Measurements from ENCODE around the gene UFSP2. TPM values are rescaled to one million over a fixed set of nuclear protein-coding genes. Genes with fewer than 3 reads are reported as not detected.

UFSP2 gene, protein sequence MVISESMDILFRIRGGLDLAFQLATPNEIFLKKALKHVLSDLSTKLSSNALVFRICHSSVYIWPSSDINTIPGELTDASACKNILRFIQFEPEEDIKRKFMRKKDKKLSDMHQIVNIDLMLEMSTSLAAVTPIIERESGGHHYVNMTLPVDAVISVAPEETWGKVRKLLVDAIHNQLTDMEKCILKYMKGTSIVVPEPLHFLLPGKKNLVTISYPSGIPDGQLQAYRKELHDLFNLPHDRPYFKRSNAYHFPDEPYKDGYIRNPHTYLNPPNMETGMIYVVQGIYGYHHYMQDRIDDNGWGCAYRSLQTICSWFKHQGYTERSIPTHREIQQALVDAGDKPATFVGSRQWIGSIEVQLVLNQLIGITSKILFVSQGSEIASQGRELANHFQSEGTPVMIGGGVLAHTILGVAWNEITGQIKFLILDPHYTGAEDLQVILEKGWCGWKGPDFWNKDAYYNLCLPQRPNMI
- 10 to 100 TPM; 16.6 to 20.3 TPM for total RNA-seq

DNA sequence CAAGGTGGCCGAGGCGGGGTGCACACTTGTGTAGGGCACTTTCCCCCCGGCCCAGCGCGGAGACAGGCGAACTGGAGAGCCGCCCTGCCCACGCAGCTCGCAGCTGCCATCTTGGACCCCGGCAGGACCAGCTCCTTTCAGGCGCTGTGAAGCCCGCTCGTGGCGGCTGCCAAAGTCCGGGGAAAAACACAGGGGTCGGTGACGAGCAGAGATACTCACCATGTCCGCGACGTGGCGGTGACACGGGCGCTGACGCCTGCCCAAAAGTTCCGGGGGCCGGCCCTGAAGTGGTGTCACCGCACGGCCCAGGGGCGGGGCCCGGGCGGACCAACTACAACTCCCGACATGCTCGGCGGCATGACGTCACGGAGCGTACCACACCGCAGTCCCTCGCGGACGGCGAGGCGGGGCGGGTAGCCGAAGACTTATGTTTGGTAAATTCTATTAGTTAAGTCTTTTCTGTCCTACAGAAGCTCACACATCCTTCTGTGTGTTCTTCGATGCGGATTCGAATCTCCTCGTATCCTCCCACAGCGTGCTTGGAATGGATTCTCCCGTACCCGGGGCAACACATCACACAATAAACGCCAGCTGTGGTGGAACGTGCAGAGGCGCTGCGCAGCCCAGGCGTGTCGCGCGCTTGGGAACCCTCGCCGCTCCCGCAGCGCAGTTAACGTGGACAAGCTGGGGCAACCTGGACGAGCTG is at the start of gene UFSP2:
UFSP2 (minus strand) TSS at position 318 of the 706 bp plus-strand sequence; CDS start at position 222, 96 bp downstream.
- peak; percentile 87 for DNase-seq
- Mint-ChIP-seq H3K27me3 (ENCODE audit: low read depth) (no peaks in the 10 kb centered on the region), H3K9me3 (ENCODE audit: insufficient read depth) (no peaks in the 10 kb centered on the region), H3K27ac (peak within 1 kb of the TSS; percentile 99), H3K36me3 (ENCODE audit: low read depth) (peaks cover 17% of the 10 kb centered on the region), H3K4me3 (peak within 1 kb of the TSS; percentile 88), H3K4me1 (ENCODE audit: low read depth) (peaks cover 16% of the 10 kb centered on the region)
- ChIA-PET CTCF (interaction anchor here (0.7 to 1.4 kb wide), 7 partner anchors 10 to 612 kb away, joined by 3 to 5 read pairs (median 3); partner anchors contain the start of gene LRP2BP), POLR2A (interaction anchor here (0.6 to 2.3 kb wide), 6 partner anchors 13 to 690 kb away, joined by 3 to 18 read pairs (median 4); partner anchors contain the start of genes ANKRD37, LRP2BP and SNX25)
- peak; percentile 92 for ATAC-seq

DNA sequence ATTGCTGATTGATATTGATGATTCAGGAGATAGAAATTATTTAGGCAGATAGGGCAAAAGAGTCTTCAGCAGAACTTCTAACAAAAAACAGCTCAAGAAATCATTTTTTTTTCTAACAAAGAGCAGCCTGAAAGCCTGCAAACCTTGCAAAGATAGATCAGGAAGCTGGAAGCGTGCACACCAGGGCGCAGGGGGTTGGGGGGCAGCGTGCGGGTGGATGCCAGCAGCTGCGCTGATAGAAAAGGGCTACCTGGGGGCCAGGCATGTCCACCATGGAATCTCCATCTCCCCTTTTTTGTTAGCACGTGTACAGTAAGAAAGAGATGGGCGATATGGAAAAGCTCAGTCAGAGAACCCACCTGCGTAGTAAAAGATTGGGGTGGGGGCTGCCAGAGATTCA is 47.5 kb upstream of the UFSP2 start:
- no peak overlapping the region for H3K4me3 Mint-ChIP-seq
- POLR2A ChIA-PET = no interaction called here
- H3K27me3 Mint-ChIP-seq (ENCODE audit: low read depth) = peaks cover 33% of the 10 kb centered on the region
- no peak for ATAC-seq
- DNase-seq = no peak
- H3K4me1 Mint-ChIP-seq (ENCODE audit: low read depth) = peaks cover 8% of the 10 kb centered on the region
- no peaks in the 10 kb centered on the region for H3K9me3 Mint-ChIP-seq (ENCODE audit: insufficient read depth)
- H3K27ac Mint-ChIP-seq = no peak overlapping the region
- CTCF ChIA-PET = interaction anchor here (1.0 to 2.3 kb wide), 2 partner anchors 125 to 565 kb away, joined by 3 to 8 read pairs; no protein-coding TSS in a partner anchor
- no peaks in the 10 kb centered on the region for H3K36me3 Mint-ChIP-seq (ENCODE audit: low read depth)

DNA sequence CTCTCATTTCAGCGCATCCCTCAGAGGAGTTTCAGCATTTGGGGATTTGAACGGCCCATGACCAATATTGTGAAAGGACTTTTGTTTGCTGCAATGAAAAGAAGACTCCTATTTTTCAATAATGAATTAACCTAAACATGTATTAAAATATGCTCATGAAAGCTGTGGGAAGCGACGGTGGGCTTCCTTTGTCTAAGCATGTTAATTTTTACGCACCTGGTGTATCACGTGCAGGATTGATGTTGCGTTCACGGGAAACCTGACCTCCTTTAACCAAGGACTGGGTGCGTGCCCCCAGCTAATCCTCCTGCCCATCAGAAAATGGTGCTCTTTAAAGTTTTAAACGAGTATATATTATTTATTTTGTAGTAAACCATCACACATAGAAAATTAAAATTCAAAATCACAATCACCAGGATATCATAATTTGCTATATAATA is 46.4 kb upstream of the UFSP2 start:
- ATAC-seq (no peak), DNase-seq (no peak)
- Mint-ChIP-seq H3K27ac (peak overlapping the region; percentile 36), H3K9me3 (ENCODE audit: insufficient read depth) (no peaks in the 10 kb centered on the region), H3K4me1 (ENCODE audit: low read depth) (peaks cover 8% of the 10 kb centered on the region), H3K4me3 (peak overlapping the region; percentile 73), H3K36me3 (ENCODE audit: low read depth) (no peaks in the 10 kb centered on the region), H3K27me3 (ENCODE audit: low read depth) (peaks cover 36% of the 10 kb centered on the region)
- ChIA-PET POLR2A (no interaction called here), CTCF (interaction anchor here (0.6 to 2.3 kb wide), 3 partner anchors 126 to 665 kb away, joined by 3 to 8 read pairs (median 3); no protein-coding TSS in a partner anchor)

DNA sequence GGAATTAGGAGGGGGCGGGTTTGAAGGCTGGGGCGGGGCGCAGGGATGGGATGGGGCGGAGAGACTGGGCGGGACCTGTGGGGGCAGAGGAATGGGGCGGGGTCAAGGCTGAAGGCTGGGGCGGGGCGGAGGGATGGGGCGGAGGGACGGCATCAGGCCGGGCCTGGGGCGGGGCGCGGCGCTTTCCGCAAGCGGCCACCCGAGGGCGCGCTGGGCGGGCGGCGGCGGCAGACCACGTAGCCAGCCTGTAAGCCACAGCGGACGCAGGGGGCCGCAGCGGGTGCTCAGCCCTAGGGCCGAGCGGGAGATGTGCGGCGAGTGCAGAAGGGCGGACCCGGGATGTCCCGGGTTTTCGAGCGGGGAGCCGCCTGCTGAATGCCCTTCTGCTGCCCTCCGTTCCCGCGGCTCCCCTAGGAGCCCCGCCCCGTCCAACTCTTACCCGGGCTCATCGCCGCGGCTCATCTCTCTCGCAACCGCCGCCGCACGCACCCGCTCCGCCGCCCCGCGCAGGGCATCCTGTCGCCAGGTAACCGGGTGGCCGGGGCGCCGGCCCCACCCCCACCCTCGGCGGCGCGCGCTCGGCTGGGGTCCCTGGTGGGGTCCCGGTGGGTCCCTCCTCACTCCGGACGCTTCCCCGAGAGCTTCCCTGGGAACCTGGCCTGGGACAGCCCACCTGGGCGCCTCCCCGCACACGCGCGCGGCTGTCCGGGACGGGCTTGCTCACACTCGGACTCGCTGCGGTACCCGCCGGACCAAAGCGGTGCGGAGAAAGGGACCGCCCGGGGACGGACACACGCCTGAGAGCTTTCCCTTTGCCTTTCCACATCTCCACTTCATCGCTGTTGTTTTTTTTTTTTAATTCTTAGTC is 45.7 kb upstream of the UFSP2 start, which contains the start of gene CCDC110:
CCDC110 (minus strand) TSS at position 499 of the 868 bp plus-strand sequence; CDS start at position 449, 50 bp downstream.
- peak; percentile 91 for ATAC-seq
- DNase-seq = peak; percentile 91
- H3K27me3 Mint-ChIP-seq (ENCODE audit: low read depth) = peaks cover 37% of the 10 kb centered on the region
- peaks cover 8% of the 10 kb centered on the region for H3K4me1 Mint-ChIP-seq (ENCODE audit: low read depth)
- H3K27ac Mint-ChIP-seq = peak within 1 kb of the TSS; percentile 36
- H3K9me3 Mint-ChIP-seq (ENCODE audit: insufficient read depth) = no peaks in the 10 kb centered on the region
- peak within 1 kb of the TSS; percentile 73 for H3K4me3 Mint-ChIP-seq
- ChIA-PET CTCF (interaction anchor here (1.0 to 2.3 kb wide), 2 partner anchors 127 to 139 kb away, joined by 3 to 8 read pairs; no protein-coding TSS in a partner anchor), POLR2A (no interaction called here)
- no peaks in the 10 kb centered on the region for H3K36me3 Mint-ChIP-seq (ENCODE audit: low read depth)

- Mint-ChIP-seq H3K4me1 (ENCODE audit: low read depth) (peaks cover 8% of the 10 kb centered on the region), H3K4me3 (peak overlapping the region; percentile 73), H3K27me3 (ENCODE audit: low read depth) (peaks cover 43% of the 10 kb centered on the region), H3K9me3 (ENCODE audit: insufficient read depth) (no peaks in the 10 kb centered on the region), H3K27ac (no peak overlapping the region), H3K36me3 (ENCODE audit: low read depth) (no peaks in the 10 kb centered on the region)
- ATAC-seq (peak; percentile 37), DNase-seq (no peak)
- ChIA-PET CTCF (interaction anchor here (1.3 kb wide), 1 partner anchor 567 kb away, joined by 3 read pairs; no protein-coding TSS in a partner anchor), POLR2A (no interaction called here)
Observed at GRCh38 chr4:185470501-185471195, 44.9 kb upstream of the UFSP2 start.

DNA sequence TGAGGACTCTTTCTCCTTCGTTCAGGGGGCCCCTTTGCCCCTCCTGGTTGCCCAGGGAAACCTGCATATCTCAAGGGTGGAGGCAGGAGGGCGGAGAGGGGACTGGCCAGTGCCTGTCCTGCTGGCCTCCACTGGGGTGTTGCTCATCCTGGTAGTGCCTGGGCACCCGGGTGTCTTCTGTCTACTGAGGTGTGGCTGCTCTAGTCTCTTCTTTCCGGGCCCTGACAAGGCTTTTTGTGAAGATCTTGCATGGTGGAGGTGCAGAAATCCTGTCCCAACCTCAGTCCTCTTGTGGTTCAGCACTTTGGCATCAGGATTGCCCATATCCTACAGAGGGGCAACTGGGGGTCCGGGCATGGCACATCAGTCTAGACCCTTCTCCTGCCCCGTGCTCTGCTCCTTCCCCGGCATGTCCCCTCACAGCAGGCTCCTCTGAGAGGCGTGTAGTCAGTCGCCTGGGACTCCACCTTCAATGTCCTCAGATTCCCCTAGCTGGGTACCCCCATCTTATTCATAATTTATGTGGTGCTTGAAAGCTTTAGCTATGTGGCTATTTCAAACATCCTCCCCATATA is 43.9 kb upstream of the UFSP2 start:
- H3K27me3 Mint-ChIP-seq (ENCODE audit: low read depth) = peaks cover 51% of the 10 kb centered on the region
- POLR2A ChIA-PET = no interaction called here
- CTCF ChIA-PET = interaction anchor here (1.3 kb wide), 1 partner anchor 568 kb away, joined by 3 read pairs; no protein-coding TSS in a partner anchor

DNA sequence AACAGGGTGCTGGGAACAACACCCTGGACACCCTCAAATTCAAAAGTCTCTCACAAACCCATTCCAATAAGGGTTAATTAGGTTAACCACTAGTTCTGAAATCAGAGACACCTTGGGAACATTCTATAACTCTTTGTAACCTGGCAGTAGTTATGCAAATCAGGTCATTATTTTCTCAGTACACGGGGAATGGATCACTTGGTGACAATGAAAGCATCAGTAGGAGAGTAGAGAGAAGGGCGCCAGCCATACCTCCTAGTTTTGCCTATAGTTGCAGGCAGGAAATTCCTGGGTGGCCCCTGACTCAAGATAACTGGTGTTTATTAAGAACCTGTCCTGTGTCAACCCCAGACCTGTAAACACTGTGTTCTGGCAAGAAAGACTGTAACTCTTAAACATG is 43.2 kb upstream of the UFSP2 start:
- Mint-ChIP-seq H3K36me3 (ENCODE audit: low read depth) (no peaks in the 10 kb centered on the region), H3K9me3 (ENCODE audit: insufficient read depth) (no peaks in the 10 kb centered on the region), H3K4me3 (no peak overlapping the region), H3K27ac (no peak overlapping the region), H3K27me3 (ENCODE audit: low read depth) (peaks cover 51% of the 10 kb centered on the region), H3K4me1 (ENCODE audit: low read depth) (peaks cover 8% of the 10 kb centered on the region)
- DNase-seq (no peak), ATAC-seq (no peak)
- ChIA-PET POLR2A (no interaction called here), CTCF (no interaction called here)

More for the DNA sequence above, 43.9 kb upstream of the UFSP2 start:
- H3K4me1 Mint-ChIP-seq (ENCODE audit: low read depth) = peaks cover 8% of the 10 kb centered on the region
- no peak overlapping the region for H3K4me3 Mint-ChIP-seq
- ATAC-seq (no peak), DNase-seq (no peak)
- H3K36me3 Mint-ChIP-seq (ENCODE audit: low read depth) = no peaks in the 10 kb centered on the region
- no peak overlapping the region for H3K27ac Mint-ChIP-seq
- H3K9me3 Mint-ChIP-seq (ENCODE audit: insufficient read depth) = no peaks in the 10 kb centered on the region

GRCh38 chr4:185467991-185468390 is 42.2 kb upstream of the UFSP2 start:
- H3K36me3 Mint-ChIP-seq (ENCODE audit: low read depth) = no peaks in the 10 kb centered on the region
- CTCF ChIA-PET = interaction anchor here (1.0 kb wide), 1 partner anchor 22 kb away, joined by 3 read pairs; no protein-coding TSS in a partner anchor
- H3K9me3 Mint-ChIP-seq (ENCODE audit: insufficient read depth) = no peaks in the 10 kb centered on the region
- H3K27me3 Mint-ChIP-seq (ENCODE audit: low read depth) = peaks cover 52% of the 10 kb centered on the region
- POLR2A ChIA-PET = no interaction called here
- ATAC-seq (no peak), DNase-seq (no peak)
- H3K4me1 Mint-ChIP-seq (ENCODE audit: low read depth) = peaks cover 8% of the 10 kb centered on the region
- H3K4me3 Mint-ChIP-seq = no peak overlapping the region
- H3K27ac Mint-ChIP-seq = no peak overlapping the region

- H3K27ac Mint-ChIP-seq = no peak overlapping the region
- ATAC-seq = no peak
- POLR2A ChIA-PET = no interaction called here
Observed at GRCh38 chr4:185467101-185467500, 41.3 kb upstream of the UFSP2 start.

DNA sequence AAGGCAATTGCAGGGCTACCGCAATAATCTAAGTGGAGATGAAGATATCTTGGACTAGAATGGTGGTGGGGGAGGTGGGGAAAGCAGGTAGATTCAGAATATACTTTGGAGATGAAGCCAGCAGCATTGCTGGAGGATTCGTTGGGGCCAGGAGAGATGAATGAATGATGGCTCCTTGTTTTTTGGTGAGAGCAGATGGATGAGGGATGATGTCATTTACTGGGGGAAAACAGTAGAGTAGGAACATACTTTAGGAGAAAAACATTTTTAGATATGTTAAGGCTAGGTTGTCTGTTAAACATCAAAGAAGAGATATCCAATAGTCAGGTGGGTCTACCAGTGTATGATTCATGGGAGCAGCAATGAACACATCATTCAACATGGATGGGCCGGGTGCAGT is 39.9 kb upstream of the UFSP2 start:
- ATAC-seq = no peak
- peaks cover 52% of the 10 kb centered on the region for H3K27me3 Mint-ChIP-seq (ENCODE audit: low read depth)
- no peak for DNase-seq
- H3K9me3 Mint-ChIP-seq (ENCODE audit: insufficient read depth) = no peaks in the 10 kb centered on the region
- H3K4me1 Mint-ChIP-seq (ENCODE audit: low read depth) = peaks cover 4% of the 10 kb centered on the region
- no peak overlapping the region for H3K27ac Mint-ChIP-seq
- H3K36me3 Mint-ChIP-seq (ENCODE audit: low read depth) = no peaks in the 10 kb centered on the region
- POLR2A ChIA-PET = no interaction called here
- CTCF ChIA-PET = no interaction called here
- no peak overlapping the region for H3K4me3 Mint-ChIP-seq

More at GRCh38 chr4:185467101-185467500, 41.3 kb upstream of the UFSP2 start:
- Mint-ChIP-seq H3K4me1 (ENCODE audit: low read depth) (peaks cover 8% of the 10 kb centered on the region), H3K9me3 (ENCODE audit: insufficient read depth) (no peaks in the 10 kb centered on the region), H3K4me3 (no peak overlapping the region), H3K27me3 (ENCODE audit: low read depth) (peaks cover 52% of the 10 kb centered on the region), H3K36me3 (ENCODE audit: low read depth) (no peaks in the 10 kb centered on the region)
- DNase-seq = no peak
- CTCF ChIA-PET = interaction anchor here (1.0 to 1.3 kb wide), 2 partner anchors 21 to 33 kb away, joined by 3 read pairs; no protein-coding TSS in a partner anchor

Measured in activated CD8-positive, alpha-beta T cell treated with anti-CD3 and anti-CD28 coated beads, Interleukin-2, amount 10 ng/mL, durations not matched to agents 7 days and 5 days (primary cell).